HepG2 (cell line): ENCODE measurements around the gene PRDX3. TPM values are rescaled to one million over a fixed set of nuclear protein-coding genes. Genes with fewer than 3 reads are reported as not detected.
A peak's percentile ranks its signal among the peaks of the same experiment; 100 is the strongest.

Experiments
- ATAC-seq: fragments of 200-7000 bp; cut with Tn5 transposase; 3 replicates; pipeline ENCODE4 v1.9.1; 2020; ENCODE audit warnings: mild to moderate bottlenecking, moderate library complexity
- BruUV-seq: library from RNA; stranded (reverse); fragments of 400-500 nt; replicated peaks from 2 replicates; lab custom pipeline; 2021; lab: Mats Ljungman, UMichigan
- CTCF ChIA-PET: fragments of 300-600 bp; formaldehyde crosslinking; extraction: SDS; loops from one replicate; lab custom pipeline; 2021; ENCODE audit warnings: low total read pairs, inconsistent platforms, low intra/inter-chr PET ratio; lab: Yijun Ruan, JAX
- POLR2A ChIA-PET: fragments of 350-600 bp; sonication (Branson Sonifier 250); formaldehyde crosslinking; loops from one replicate; lab custom pipeline; 2020; ENCODE audit warnings: antibody characterized with exemption, inconsistent platforms; lab: Yijun Ruan, JAX
- DNase-seq: peaks from one replicate; pipeline ENCODE4 v3.0.0-alpha.2; 2015; ENCODE audit warnings: low spot score
- FAIRE-seq: peaks from 3 replicates; lab custom pipeline; 2011; peaks lifted over from hg19 to GRCh38; lab: Jason Lieb, UNC
- H2AFZ ChIP-seq: one replicate; pipeline ENCODE4 v1.6.1; 2011; ENCODE audit warnings: low read length, inconsistent platforms
- H3K27ac ChIP-seq: fragments of 300-600 bp; 3 replicates; pipeline ENCODE4 v1.8.0; 2011; ENCODE audit warnings: mixed run types, mild to moderate bottlenecking, mixed read lengths, low read length, inconsistent platforms; ENCODE audit not compliant: insufficient read depth; ENCODE audit errors: extremely low read length
- H3K27me3 ChIP-seq, 2 experiments: fragments of 200-600 bp in 1 of 2; 2 replicates in 1 of 2; 3 replicates in 1 of 2; pipeline versions ENCODE4 v1.6.0 to v1.8.0; 2011; ENCODE audit warnings: low read length in 2 of 2, mild to moderate bottlenecking in 2 of 2, moderate library complexity in 2 of 2, inconsistent platforms in 1 of 2; ENCODE audit not compliant: insufficient read depth in 2 of 2, control insufficient read depth in 1 of 2
- H3K36me3 ChIP-seq, 2 experiments: fragments of 200-600 bp in 1 of 2; replicated peaks in 1 of 2; 2 replicates in 1 of 2; 3 replicates in 1 of 2; pipeline versions ENCODE4 v1.5.1 to v1.8.0; 2011; ENCODE audit warnings: low read length in 2 of 2, inconsistent platforms in 1 of 2; ENCODE audit not compliant: insufficient read depth in 2 of 2, control insufficient read depth in 1 of 2
- H3K4me1 ChIP-seq: 2 replicates; pipeline ENCODE4 v1.5.1; 2012; ENCODE audit warnings: low read length, inconsistent platforms; ENCODE audit not compliant: insufficient read depth
- H3K4me2 ChIP-seq: 2 replicates; pipeline ENCODE4 v1.6.0; 2011; ENCODE audit warnings: low read depth, low read length, inconsistent platforms
- H3K4me3 ChIP-seq, 3 experiments: fragments of 200-600 bp in 1 of 3; sonication (generic), shearing (Covaris generic) in 1 of 3; replicated peaks in 1 of 3; 2 replicates each; pipeline ENCODE4 v1.5.1; 2011 to 2016; ENCODE audit warnings: low read length in 3 of 3, inconsistent platforms in 2 of 3, low read depth in 2 of 3, mild to moderate bottlenecking in 2 of 3, control low read depth in 1 of 3, mixed read lengths in 1 of 3; ENCODE audit not compliant: insufficient read depth in 1 of 3
- H3K79me2 ChIP-seq: one replicate; pipeline ENCODE4 v1.6.1; 2011; ENCODE audit warnings: low read length, inconsistent platforms; ENCODE audit not compliant: insufficient read depth
- H3K9ac ChIP-seq: 2 replicates; pipeline ENCODE4 v1.6.0; 2011; ENCODE audit warnings: mild to moderate bottlenecking, low read depth, low read length, inconsistent platforms; ENCODE audit not compliant: insufficient read depth
- H3K9me3 ChIP-seq: 2 replicates; pipeline ENCODE4 v1.5.1; 2012; ENCODE audit warnings: mild to moderate bottlenecking, low read length
- H4K20me1 ChIP-seq: 2 replicates; pipeline ENCODE4 v1.6.0; 2011; ENCODE audit warnings: inconsistent platforms, mild to moderate bottlenecking, low read length, moderate library complexity; ENCODE audit not compliant: insufficient read depth
- AGO2 ChIP-seq: fragments of 200-400 bp; formaldehyde crosslinking; optimal IDR thresholded peaks from 2 replicates; pipeline ENCODE3; 2017; ENCODE audit warnings: mild to moderate bottlenecking, low read depth, low read length, moderate library complexity
- MEF2D ChIP-seq: sonication (generic); formaldehyde crosslinking; IDR thresholded peaks from 2 replicates; pipeline ENCODE4 v1.5.1; 2020; ENCODE audit warnings: mild to moderate bottlenecking, missing genetic modification reagents
- MNT ChIP-seq: fragments of 450-650 bp; IDR thresholded peaks from 2 replicates; pipeline ENCODE4 v1.6.1; 2016
- SOX5 ChIP-seq: IDR thresholded peaks from 2 replicates; pipeline ENCODE4 v1.6.1; 2016; ENCODE audit warnings: borderline replicate concordance
- STAG1 ChIP-seq: sonication (generic); formaldehyde crosslinking; IDR thresholded peaks from 2 replicates; pipeline ENCODE4 v1.4.0; 2020; ENCODE audit warnings: missing genetic modification reagents
- THAP7 ChIP-seq: sonication (generic); formaldehyde crosslinking; IDR thresholded peaks from 2 replicates; pipeline ENCODE4 v1.8.1; 2023; ENCODE audit warnings: mild to moderate bottlenecking, missing genetic modification reagents
- ZKSCAN8 ChIP-seq: IDR thresholded peaks from 2 replicates; pipeline ENCODE4 v1.6.1; 2016; ENCODE audit warnings: borderline replicate concordance, missing genetic modification reagents, missing compliant biosample characterization
- ZNF639 ChIP-seq: conservative IDR thresholded peaks from 2 replicates; pipeline ENCODE4 v1.6.1; 2018; ENCODE audit warnings: missing genetic modification reagents
- WGBS: methylation state at CpG from one replicate; pipeline ENCODE4 v1.1.6; 2017; ENCODE audit warnings: low lambda C conversion rate; 5-methylcytosine and 5-hydroxymethylcytosine counted together
- in situ Hi-C: cut with HindIII; loops from 2 replicates; pipeline ENCODE4 v1.10.0; 2017; ENCODE audit warnings: low pct_unique_long_range_greater_than_20kb; ENCODE audit not compliant: extremely low pct_ligation_motif_present
- intact Hi-C: fragments of 100-400 bp; cut with micrococcal nuclease; formaldehyde crosslinking; loops from one replicate; pipeline ENCODE4 v1.10.0; 2022; ENCODE audit not compliant: unreplicated experiment
- polyA plus RNA-seq, 8 experiments: library from polyadenylated mRNA; depleted of rRNA in 3 of 8; stranded (reverse) in 7 of 8; unstranded in 1 of 8; fragments of >200 nt; fragmentation: Illumina TruSeq in 4 of 8; extraction: Trizol in 4 of 8; gene quantifications; 2 replicates each; pipeline versions ENCODE4 v1.2.1 to v1.2.3, GENCODE V29; 2011 to 2016; ENCODE audit warnings: low read depth in 4 of 8, missing spikeins in 1 of 8, mixed read lengths in 1 of 8; ENCODE audit not compliant: insufficient read depth in 1 of 8
- total RNA-seq, 5 experiments: library from RNA; depleted of rRNA; stranded (reverse); fragments of >200 nt; fragmentation: Illumina TruSeq; extraction: Trizol; gene quantifications; 2 replicates each; pipeline ENCODE4 v1.2.3, GENCODE V29; 2016; ENCODE audit warnings: low read depth in 1 of 5
- TF ChIP-seq, protein P1 (sequence below): sonication (generic); formaldehyde crosslinking; IDR thresholded peaks from 2 replicates; pipeline ENCODE4 v1.4.0; 2020; ENCODE audit warnings: mild to moderate bottlenecking, missing genetic modification reagents
- TF ChIP-seq, protein P2 (sequence below): sonication (generic); formaldehyde crosslinking; IDR thresholded peaks from 2 replicates; pipeline ENCODE4 v1.4.0; 2020; ENCODE audit warnings: missing genetic modification reagents, low read depth, mild to moderate bottlenecking, borderline replicate concordance
- TF ChIP-seq, protein P3 (sequence below): sonication (generic); formaldehyde crosslinking; IDR thresholded peaks from 2 replicates; pipeline ENCODE4 v1.5.0; 2020; ENCODE audit warnings: mild to moderate bottlenecking, missing genetic modification reagents, moderate library complexity

The PRDX3 gene
- total and polyA plus RNA-seq, 2 of the 13 experiments (the other 11 are each of a cell fraction or from before 2014, with no cell fraction given), result 407 to 565 TPM

DNA sequence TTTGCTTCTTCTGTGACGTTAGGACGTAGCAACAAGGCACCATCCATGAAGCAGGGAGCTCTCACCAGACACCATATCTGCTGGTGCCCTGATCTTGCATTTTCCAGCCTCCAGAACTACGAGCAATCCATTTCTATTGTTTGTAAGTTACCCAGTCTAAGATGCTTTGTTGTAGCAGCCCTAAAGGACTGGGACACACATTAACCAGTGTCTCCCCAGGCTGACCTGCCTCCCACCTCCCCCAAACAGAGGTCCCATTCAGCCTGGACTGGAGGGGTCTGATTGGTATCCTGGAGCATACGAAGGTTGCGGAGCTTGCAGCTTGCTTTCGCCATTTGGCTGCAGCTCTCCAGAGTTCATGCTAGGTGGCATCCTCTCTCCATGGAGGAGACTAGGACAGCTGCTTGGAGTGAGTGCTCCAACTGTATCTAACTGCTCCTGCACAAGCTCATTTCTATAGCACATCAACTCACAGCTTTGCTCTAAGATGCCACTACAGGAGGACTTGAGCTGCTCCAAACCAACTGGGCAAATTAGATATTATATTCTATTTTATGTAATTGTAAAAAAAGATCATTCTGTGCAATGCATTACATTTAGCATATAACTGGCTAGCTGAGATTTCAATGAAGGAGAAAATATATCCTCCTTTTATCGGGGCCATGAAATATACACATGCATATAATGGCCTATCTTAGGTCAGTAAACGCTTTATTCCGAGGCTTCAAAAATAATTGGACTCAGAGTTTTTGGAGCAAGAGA is 20.8 kb upstream of the PRDX3 start (continued):
- TF ChIP-seq, protein P1, sequence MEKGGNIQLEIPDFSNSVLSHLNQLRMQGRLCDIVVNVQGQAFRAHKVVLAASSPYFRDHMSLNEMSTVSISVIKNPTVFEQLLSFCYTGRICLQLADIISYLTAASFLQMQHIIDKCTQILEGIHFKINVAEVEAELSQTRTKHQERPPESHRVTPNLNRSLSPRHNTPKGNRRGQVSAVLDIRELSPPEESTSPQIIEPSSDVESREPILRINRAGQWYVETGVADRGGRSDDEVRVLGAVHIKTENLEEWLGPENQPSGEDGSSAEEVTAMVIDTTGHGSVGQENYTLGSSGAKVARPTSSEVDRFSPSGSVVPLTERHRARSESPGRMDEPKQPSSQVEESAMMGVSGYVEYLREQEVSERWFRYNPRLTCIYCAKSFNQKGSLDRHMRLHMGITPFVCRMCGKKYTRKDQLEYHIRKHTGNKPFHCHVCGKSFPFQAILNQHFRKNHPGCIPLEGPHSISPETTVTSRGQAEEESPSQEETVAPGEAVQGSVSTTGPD (CRISPR knock-in tag), result no peak
- TF ChIP-seq, protein P2, sequence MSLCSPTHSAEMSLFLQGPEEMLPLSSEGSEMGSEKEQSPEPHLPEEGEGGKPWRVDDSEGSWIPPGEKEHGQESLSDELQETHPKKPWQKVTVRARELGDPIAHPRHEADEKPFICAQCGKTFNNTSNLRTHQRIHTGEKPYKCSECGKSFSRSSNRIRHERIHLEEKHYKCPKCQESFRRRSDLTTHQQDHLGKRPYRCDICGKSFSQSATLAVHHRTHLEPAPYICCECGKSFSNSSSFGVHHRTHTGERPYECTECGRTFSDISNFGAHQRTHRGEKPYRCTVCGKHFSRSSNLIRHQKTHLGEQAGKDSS (CRISPR knock-in tag), result 0 out of 2 replicates have a peak, but pooled peaks have one; percentile 58
- TF ChIP-seq SOX5, result 0 out of 2 replicates have a peak, but pooled peaks have one; percentile 26
- TF ChIP-seq MEF2D (CRISPR knock-in tag), result no peak

GRCh38 chr10:119198438-119198837 is 19.8 kb upstream of the PRDX3 start:
- intact Hi-C loops (loop anchor here (1.0 to 2.0 kb wide), 2 partner anchors 59 to 218 kb away; no protein-coding TSS in a partner anchor), in situ Hi-C loops (loop anchor here (5.0 to 25.0 kb wide), 3 partner anchors 219 to 339 kb away; partner anchors contain the start of gene RGS10)
- Histone ChIP-seq H3K36me3 (no peaks in the 10 kb centered on the region), H3K27me3 (no peaks in the 10 kb centered on the region), H3K9me3 (no peaks in the 10 kb centered on the region), H4K20me1 (no peaks in the 10 kb centered on the region), H2AFZ (peak overlapping the region; percentile 52), H3K4me3 (peak overlapping the region in 2 of 3 experiments; percentile 27 to 62; a peak in 3 of 6 replicates), H3K4me1 (peaks cover 51% of the 10 kb centered on the region), H3K4me2 (peak overlapping the region; percentile 98), H3K9ac (0 out of 2 replicates have a peak overlapping the region, but pooled peaks have one; percentile 30), H3K79me2 (no peaks in the 10 kb centered on the region), H3K27ac (no peak overlapping the region)
- no peak for DNase-seq
- ChIA-PET POLR2A (interaction anchor here (0.6 to 2.6 kb wide), 10 partner anchors 9 to 215 kb away, joined by 3 to 14 read pairs (median 8); partner anchors contain the start of genes GRK5 and SFXN4), CTCF (interaction anchor here (1.3 to 2.1 kb wide), 4 partner anchors 59 to 247 kb away, joined by 3 to 20 read pairs (median 12); no protein-coding TSS in a partner anchor)
- ATAC-seq, result peak; percentile 60
- no TSS peak for BruUV-seq
- WGBS, result 6% methylated on average over 7 of the region's 7 CpGs
- FAIRE-seq, result no peak
- TF ChIP-seq, protein P3, sequence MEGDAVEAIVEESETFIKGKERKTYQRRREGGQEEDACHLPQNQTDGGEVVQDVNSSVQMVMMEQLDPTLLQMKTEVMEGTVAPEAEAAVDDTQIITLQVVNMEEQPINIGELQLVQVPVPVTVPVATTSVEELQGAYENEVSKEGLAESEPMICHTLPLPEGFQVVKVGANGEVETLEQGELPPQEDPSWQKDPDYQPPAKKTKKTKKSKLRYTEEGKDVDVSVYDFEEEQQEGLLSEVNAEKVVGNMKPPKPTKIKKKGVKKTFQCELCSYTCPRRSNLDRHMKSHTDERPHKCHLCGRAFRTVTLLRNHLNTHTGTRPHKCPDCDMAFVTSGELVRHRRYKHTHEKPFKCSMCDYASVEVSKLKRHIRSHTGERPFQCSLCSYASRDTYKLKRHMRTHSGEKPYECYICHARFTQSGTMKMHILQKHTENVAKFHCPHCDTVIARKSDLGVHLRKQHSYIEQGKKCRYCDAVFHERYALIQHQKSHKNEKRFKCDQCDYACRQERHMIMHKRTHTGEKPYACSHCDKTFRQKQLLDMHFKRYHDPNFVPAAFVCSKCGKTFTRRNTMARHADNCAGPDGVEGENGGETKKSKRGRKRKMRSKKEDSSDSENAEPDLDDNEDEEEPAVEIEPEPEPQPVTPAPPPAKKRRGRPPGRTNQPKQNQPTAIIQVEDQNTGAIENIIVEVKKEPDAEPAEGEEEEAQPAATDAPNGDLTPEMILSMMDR, result peak; percentile 51
- peak; percentile 51 for TF ChIP-seq STAG1 (CRISPR knock-in tag)
- TF ChIP-seq ZNF639 (CRISPR knock-in tag), result no peak
- TF ChIP-seq THAP7 (CRISPR knock-in tag), result no peak
- no peak for TF ChIP-seq ZKSCAN8 (CRISPR knock-in tag)
- no peak for TF ChIP-seq MNT
- TF ChIP-seq AGO2, result no peak
